NCI-H2081 (cell line): ENCODE measurements around the gene DIS3L2.
"Not testable (repeated sequence)": the region's sequence is repeated elsewhere in the genome, so short reads cannot be mapped to it uniquely, and the experiment has no call there.

ENCODE experiments used
- DNase-seq, 2 experiments: peaks; one replicate each; lab custom pipeline; 2025; lab: John Stamatoyannopoulos, UW

Gene DIS3L2

DNA sequence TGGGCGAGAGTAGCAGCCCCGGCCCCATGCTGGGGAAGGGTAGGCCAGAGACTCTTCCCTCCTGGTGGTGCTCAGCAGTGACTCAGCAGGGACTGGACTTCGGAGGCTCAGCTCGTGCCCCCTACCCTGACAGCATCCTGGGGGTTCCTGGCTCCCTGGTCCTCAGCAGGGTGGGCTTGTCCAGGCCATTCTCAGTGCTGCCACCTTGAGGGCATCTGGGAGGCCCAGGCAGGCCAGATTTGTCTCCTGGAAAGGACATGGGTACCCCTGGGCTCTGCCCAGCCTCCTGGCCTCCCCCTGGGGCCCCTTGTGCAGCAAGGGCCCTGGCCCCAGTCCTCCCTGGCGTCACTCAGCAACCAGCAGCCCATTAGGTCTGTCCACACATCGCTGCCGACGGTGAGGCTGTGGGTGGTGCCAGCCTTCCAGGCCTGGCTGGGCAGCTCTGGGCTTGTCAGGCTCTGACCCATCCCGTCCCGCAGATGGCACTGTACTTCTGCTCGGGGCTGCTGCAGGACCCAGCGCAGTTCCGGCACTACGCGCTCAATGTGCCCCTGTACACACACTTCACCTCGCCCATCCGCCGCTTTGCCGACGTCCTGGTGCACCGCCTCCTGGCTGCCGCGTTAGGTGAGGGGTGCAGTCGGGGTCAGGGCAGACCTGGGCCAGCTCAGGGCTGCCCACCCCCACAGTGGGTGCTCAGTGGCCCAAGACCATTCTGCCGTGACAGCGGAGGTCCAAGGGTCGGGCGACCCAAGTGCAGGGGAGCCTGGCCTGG, 372.0 kb downstream of the DIS3L2 start:
- no peak for DNase-seq

GRCh38 chr2:232334136-232334884, 372.8 kb downstream of the DIS3L2 start:
- not testable (repeated sequence) for DNase-seq

- DNase-seq: not testable (repeated sequence)
These were observed 373.3 kb downstream of the DIS3L2 start for GRCh38 chr2:232334885-232335205.

- not testable (repeated sequence) for DNase-seq
These were observed 373.8 kb downstream of the DIS3L2 start for GRCh38 chr2:232335206-232335858.

DNA sequence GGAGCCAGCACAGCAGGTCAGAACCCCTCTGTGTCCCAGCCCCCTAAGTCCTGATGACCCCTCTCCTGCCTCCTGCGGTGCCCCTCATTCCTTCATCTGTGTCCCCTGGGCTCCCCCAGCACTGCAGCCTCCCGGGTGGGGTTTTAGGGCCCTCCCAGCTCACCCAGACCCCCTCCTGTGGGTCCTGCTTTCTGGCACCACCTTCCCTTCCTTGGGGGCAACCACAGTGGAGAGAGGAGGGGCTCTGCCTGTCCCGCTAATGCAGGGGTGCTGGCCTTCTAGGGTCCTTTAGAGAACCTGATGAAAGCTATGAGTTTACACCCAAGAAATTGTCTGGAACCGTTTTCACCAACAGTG, 374.3 kb downstream of the DIS3L2 start:
- no peak for DNase-seq

- no peak for DNase-seq
These were observed 374.8 kb downstream of the DIS3L2 start for GRCh38 chr2:232336241-232336736.

DNA sequence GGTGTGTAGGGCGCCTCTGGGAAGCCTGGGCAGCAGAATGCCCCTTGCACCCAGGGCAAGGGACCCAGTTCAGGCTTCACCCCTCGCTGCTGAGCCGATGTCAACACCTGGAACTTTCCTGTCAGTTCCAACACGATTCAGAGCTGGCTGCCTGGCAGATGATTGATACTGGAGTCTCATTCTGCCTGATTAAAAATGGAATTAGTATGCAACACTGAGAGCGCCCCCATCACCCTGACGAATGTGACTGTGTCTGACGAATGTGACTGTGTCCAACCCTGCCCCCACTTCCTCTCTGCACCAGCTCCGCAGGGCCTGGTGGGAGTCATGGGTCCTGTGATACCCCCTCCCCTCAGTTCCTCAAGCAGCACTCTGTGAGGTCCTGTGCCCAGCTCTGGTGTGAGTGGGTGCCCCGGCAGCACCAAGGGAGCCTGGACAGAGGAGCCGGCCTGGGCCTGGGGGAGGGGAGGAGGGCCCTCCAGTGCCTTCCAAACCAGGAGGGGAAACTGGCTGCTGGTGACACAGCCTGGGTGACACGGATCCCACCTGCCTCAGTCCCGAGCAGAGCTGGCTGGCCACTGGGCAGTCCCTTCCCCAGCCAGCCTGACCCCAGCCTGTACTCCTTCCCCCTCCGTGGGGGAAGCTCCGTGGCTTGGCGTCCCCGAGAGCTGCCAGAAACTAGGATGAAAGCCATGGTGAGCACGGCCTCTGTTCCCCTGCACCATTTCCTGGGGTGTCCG, 375.6 kb downstream of the DIS3L2 start:
- DNase-seq: no peak

DNA sequence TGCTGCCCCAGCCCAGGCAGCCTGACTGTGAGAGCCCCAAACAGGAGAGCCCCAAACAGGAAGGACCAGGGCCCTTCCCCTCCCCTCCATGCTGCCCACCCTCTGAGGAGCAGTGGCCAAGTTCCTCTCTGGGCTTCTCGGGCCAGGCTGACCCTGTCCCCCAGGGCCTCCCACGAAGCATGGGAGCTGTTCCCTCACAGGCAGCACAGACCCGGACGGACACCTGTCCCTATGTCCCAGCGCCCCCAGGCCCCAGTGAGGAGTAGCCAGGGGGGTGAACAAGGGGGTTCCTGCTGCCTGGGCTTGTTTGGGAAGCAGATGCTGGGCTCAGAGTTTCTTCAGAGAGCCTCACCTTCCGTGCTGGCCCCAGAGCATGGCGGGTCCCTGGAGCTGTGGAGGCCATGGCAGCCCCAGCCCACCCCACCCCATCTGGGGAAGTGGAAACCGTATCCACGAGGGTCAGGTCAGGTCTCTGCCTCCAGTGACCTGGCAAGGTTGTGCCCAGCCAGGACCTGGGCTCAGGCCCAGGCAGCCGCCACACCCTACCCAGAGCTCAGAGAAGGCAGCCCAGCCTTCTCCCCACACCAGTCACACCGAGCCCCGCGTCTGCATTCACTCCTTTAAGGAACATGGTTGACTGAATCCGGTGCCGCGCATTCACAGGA, 376.7 kb downstream of the DIS3L2 start:
- not testable (repeated sequence) for DNase-seq

DNA sequence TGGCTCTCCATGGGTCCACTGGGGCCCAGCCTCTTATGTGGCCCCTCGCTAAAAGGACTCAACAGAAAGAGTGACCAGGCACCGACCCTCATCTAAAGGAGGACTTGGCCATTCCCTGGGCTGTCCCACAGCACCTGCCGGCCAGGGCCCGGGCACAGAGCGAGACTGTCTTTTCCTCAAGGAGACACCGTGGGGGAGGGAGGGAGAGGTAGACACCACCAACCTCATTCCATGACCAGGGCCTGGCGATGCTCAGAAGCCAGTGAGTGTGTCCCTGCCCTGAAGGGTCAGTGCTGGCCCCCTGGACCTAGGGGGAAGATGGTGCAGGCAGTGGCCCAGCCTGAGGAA, 377.2 kb downstream of the DIS3L2 start:
- DNase-seq: no peak

- DNase-seq: no peak
These were observed 377.9 kb downstream of the DIS3L2 start for GRCh38 chr2:232339121-232340081.

DNA sequence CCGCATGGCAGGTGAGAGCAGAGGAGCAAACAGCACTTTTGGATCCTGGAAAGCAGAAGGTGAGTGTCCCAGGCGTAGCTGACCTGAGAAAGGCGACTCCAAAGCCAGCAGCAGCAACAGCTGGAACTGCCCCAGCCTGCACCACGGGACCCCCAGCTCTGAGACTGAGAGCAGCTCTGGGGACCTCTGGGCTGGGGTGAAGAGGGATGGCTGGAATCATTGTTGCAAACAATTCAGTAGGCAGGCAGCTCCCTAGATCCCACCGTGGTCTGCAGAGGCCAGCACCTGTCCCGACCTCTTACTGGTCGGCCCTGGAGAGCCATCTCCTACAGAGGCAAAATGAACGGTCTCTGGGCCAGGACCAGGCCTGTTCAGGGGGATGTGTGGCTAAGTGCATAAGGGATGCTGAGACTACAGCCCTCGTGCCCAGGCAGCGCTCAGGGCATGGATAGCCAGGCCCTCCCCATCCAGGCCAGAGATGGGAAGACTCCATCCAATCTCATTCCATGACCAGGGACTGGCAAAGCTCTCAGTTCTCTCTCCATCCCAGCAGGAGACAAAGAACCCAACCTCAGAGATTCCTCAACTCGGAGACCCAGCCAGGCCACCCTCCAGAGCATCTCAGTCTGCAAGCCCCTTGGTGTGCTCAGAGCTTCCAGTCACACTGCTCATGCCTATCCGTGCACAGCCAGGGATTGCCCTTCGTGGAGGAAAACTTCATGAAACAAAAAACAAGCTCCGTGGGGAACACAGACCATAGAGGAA, 378.8 kb downstream of the DIS3L2 start:
- DNase-seq: no peak

GRCh38 chr2:232341061-232341738, 379.7 kb downstream of the DIS3L2 start:
- DNase-seq: no peak

DNA sequence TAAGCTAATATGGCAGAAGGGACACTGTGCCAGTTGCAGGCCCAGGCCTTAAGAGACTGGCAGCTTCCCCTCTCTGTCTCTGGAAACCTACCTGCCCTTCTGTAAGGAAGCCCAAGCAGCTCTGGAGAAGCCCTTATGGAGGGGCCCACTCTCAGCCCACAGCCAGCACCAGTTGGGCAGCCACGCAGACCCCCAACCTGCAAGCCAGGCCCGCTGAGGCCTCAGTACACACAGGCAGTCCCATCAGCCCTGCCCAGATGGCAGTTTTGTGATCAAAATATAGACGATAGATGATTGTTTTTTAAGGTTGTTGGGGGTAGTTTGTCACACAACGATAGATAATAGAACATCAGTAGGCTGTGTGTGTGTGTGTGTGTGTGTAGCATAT, 380.2 kb downstream of the DIS3L2 start:
- no peak for DNase-seq

DNA sequence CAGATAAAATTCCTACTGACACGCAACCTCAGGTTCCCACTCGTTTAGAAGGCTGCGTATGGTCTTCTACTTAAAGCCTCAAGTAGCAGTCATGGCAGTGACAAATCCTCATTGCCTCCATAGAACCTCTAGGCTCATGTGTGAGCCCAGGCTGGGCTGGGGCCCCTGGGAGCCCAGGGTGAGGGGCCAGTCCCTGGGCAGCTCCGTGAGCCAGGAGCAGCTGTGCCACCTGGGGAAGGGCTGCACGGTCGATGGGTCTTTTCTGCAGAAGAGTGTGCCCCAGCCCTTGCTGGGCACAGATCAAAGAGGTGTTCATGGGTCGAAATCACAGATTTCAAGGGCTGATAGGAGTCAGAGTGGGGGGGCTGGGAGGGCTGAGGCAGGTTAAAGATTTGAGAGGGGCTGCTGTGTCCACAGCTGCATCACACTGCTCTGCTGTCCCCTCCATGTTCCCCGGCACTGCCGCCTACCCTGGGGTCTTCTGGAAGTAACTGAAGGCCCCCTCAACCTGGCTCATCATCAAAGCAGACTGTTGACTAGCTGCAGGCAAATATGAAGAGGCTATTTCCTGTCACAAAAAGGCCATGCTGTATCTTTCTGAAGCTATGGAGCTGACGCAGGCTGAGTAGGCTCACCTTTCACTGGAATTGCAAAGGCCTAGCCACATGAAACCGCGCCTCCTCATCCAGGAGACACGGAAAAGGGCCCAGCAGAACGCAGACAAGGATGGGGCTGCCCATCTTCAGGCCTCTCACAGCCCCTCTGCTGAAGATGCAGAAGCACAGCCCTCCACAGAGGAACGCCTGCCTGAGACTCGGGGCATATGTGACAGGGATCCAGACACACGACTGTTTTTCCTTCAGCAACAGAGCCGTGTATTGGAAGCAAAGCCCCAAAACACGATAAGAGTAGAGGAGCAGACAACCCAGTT, 381.4 kb downstream of the DIS3L2 start:
- DNase-seq: no peak

- no peak for DNase-seq
These were observed 382.3 kb downstream of the DIS3L2 start for GRCh38 chr2:232343821-232344220.

GRCh38 chr2:232345251-232345650, 383.7 kb downstream of the DIS3L2 start:
- no peak for DNase-seq

DNA sequence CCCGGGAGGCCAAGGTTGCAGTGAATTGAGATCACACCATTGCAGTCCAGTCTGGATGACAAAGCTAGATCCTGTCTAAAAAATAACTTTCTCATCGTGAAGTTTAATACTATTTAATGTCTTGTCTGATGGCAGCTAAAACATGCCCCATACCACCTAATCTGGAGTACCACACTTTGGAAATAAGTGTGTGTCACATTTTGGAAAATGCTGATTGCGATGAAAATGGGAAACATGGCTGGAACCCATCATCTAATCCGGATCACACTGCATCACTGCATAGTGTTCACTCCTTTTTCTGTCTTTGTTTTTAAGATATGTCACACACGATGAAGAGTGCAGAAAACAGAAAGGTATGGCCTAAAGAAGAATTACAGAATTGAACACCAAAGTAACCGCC, 385.9 kb downstream of the DIS3L2 start:
- DNase-seq: no peak

- DNase-seq: no peak
These were observed 387.4 kb downstream of the DIS3L2 start for GRCh38 chr2:232348936-232349335.
